Spinal cord (tissue), 10 donors: Measurements from ENCODE around the gene CPN1. TPM values are rescaled to one million over a fixed set of nuclear protein-coding genes. Genes with fewer than 3 reads are reported as not detected.
"Not testable (repeated sequence)": the region's sequence is repeated elsewhere in the genome, so short reads cannot be mapped to it uniquely, and the experiment has no call there.

ENCODE experiments used
- DNase-seq, 6 donors: peaks; one replicate each; pipeline versions ENCODE4 v3.0.0 to v3.0.0-alpha.2; 2013 to 2015; ENCODE audit warnings: low spot score in 6 of 6, low read depth in 4 of 6
- H3K27ac ChIP-seq: one replicate; pipeline ENCODE4 v1.5.1; 2013; ENCODE audit warnings: low read depth, low read length, control low read depth
- H3K27me3 ChIP-seq: one replicate; pipeline ENCODE4 v1.6.1; 2013; ENCODE audit warnings: low read length; ENCODE audit not compliant: control insufficient read depth, insufficient read depth
- H3K36me3 ChIP-seq: one replicate; pipeline ENCODE4 v1.6.1; 2013; ENCODE audit warnings: low read length; ENCODE audit not compliant: control insufficient read depth, insufficient read depth
- H3K4me1 ChIP-seq: one replicate; pipeline ENCODE4 v1.6.1; 2013; ENCODE audit warnings: low read length; ENCODE audit not compliant: control insufficient read depth, insufficient read depth
- H3K4me3 ChIP-seq: one replicate; pipeline ENCODE4 v1.5.1; 2013; ENCODE audit warnings: low read depth, low read length, control low read depth
- H3K9me3 ChIP-seq: one replicate; pipeline ENCODE4 v1.6.1; 2013; ENCODE audit warnings: low read length; ENCODE audit not compliant: control insufficient read depth, insufficient read depth
- WGBS: methylation state at CpG from one replicate; pipeline ENCODE4 v1.1.5; 2013; ENCODE audit warnings: missing lambda C conversion rate; ENCODE audit not compliant: insufficient coverage; 5-methylcytosine and 5-hydroxymethylcytosine counted together
- long read RNA-seq, 4 donors: transcript quantifications; one replicate each; lab custom pipeline, GENCODE V29; 2026
- polyA plus RNA-seq, 2 donors: library from polyadenylated mRNA; unstranded; fragments of 120-200 nt; gene quantifications; one replicate each; pipeline ENCODE4 v1.2.1, GENCODE V29; 2013; ENCODE audit not compliant: insufficient read length in 2 of 2
- total RNA-seq, 2 donors: library from RNA; depleted of rRNA in 1 of 2; stranded (reverse); fragments of 120-200 nt in 1 of 2; fragments of >200 nt in 1 of 2; gene quantifications; one replicate each; pipeline versions ENCODE4 v1.2.3 to v1.2.4, GENCODE V29; 2013 to 2014
- donor health status: healthy.

Gene CPN1
- under 1 TPM; 0.11 to 0.69 TPM for total RNA-seq
- under 1 TPM; 0.24 to 0.25 TPM for polyA plus RNA-seq
- long read RNA-seq, donor 1: 0 reads
- long read RNA-seq, donor 2: 0 reads
- long read RNA-seq, donor 3: 0 reads
- long read RNA-seq, donor 4: 0 reads

- WGBS: 86% methylated on average over 21 of the region's 24 CpGs
- Histone ChIP-seq H3K27ac (no peak within 1 kb of the TSS), H3K4me1 (no peaks in the 10 kb centered on the region), H3K4me3 (no peak within 1 kb of the TSS), H3K36me3 (no peaks in the 10 kb centered on the region), H3K27me3 (no peaks in the 10 kb centered on the region), H3K9me3 (no peaks in the 10 kb centered on the region)
- no peak for DNase-seq
Observed at GRCh38 chr10:100081075-100082001, at the start of gene CPN1. CPN1 (minus strand) TSS chr10:100081869; CDS start chr10:100081625, 244 bp downstream.

- no peaks in the 10 kb centered on the region for H3K9me3 ChIP-seq
- H3K4me3 ChIP-seq: no peak overlapping the region
- DNase-seq: no peak
- no peaks in the 10 kb centered on the region for H3K36me3 ChIP-seq
- 69% methylated on average over 3 of the region's 7 CpGs for WGBS
- H3K4me1 ChIP-seq: peaks cover 2% of the 10 kb centered on the region
- H3K27me3 ChIP-seq: no peaks in the 10 kb centered on the region
- H3K27ac ChIP-seq: no peak overlapping the region
Observed at GRCh38 chr10:100130831-100131230, 49.2 kb upstream of the CPN1 start.

- Histone ChIP-seq H3K4me3 (no peak overlapping the region), H3K9me3 (no peaks in the 10 kb centered on the region), H3K4me1 (peaks cover 2% of the 10 kb centered on the region), H3K27me3 (no peaks in the 10 kb centered on the region), H3K36me3 (no peaks in the 10 kb centered on the region), H3K27ac (no peak overlapping the region)
- WGBS: no CpG with 5 or more reads among the region's 9 CpGs
- DNase-seq: no peak
Observed at GRCh38 chr10:100129424-100129823, 47.8 kb upstream of the CPN1 start.

GRCh38 chr10:100128951-100129350, 47.3 kb upstream of the CPN1 start:
- no peaks in the 10 kb centered on the region for H3K36me3 ChIP-seq
- H3K27me3 ChIP-seq: no peaks in the 10 kb centered on the region
- no peaks in the 10 kb centered on the region for H3K9me3 ChIP-seq
- H3K27ac ChIP-seq: no peak overlapping the region
- no peak overlapping the region for H3K4me3 ChIP-seq
- DNase-seq: no peak
- peaks cover 2% of the 10 kb centered on the region for H3K4me1 ChIP-seq
- 62% methylated on average over 8 of the region's 8 CpGs for WGBS

GRCh38 chr10:100125335-100125734, 43.7 kb upstream of the CPN1 start:
- no CpG with 5 or more reads among the region's 2 CpGs for WGBS
- not testable (repeated sequence) for H3K27ac ChIP-seq, DNase-seq, H3K27me3 ChIP-seq, H3K36me3 ChIP-seq, H3K9me3 ChIP-seq, H3K4me3 ChIP-seq, H3K4me1 ChIP-seq

GRCh38 chr10:100124097-100124496, 42.4 kb upstream of the CPN1 start:
- DNase-seq: no peak
- no CpG with 5 or more reads among the region's 4 CpGs for WGBS
- no peaks in the 10 kb centered on the region for H3K4me1 ChIP-seq
- no peaks in the 10 kb centered on the region for H3K27me3 ChIP-seq
- no peaks in the 10 kb centered on the region for H3K36me3 ChIP-seq
- no peak overlapping the region for H3K4me3 ChIP-seq
- H3K27ac ChIP-seq: no peak overlapping the region
- no peaks in the 10 kb centered on the region for H3K9me3 ChIP-seq

GRCh38 chr10:100122780-100123179, 41.1 kb upstream of the CPN1 start:
- Histone ChIP-seq H3K9me3 (no peaks in the 10 kb centered on the region), H3K27me3 (no peaks in the 10 kb centered on the region), H3K27ac (no peak overlapping the region), H3K4me1 (no peaks in the 10 kb centered on the region), H3K4me3 (no peak overlapping the region), H3K36me3 (no peaks in the 10 kb centered on the region)
- no peak for DNase-seq

GRCh38 chr10:100120550-100120949, 38.9 kb upstream of the CPN1 start:
- no peaks in the 10 kb centered on the region for H3K27me3 ChIP-seq
- no peaks in the 10 kb centered on the region for H3K4me1 ChIP-seq
- WGBS: no CpG with 5 or more reads among the region's 2 CpGs
- no peak for DNase-seq
- no peak overlapping the region for H3K4me3 ChIP-seq
- no peak overlapping the region for H3K27ac ChIP-seq
- no peaks in the 10 kb centered on the region for H3K36me3 ChIP-seq
- H3K9me3 ChIP-seq: no peaks in the 10 kb centered on the region

- Histone ChIP-seq H3K4me3 (no peak overlapping the region), H3K27ac (no peak overlapping the region), H3K9me3 (no peaks in the 10 kb centered on the region), H3K36me3 (no peaks in the 10 kb centered on the region), H3K27me3 (no peaks in the 10 kb centered on the region), H3K4me1 (no peaks in the 10 kb centered on the region)
- WGBS: no CpG with 5 or more reads among the region's 4 CpGs
- no peak for DNase-seq
Observed at GRCh38 chr10:100119726-100120125, 38.1 kb upstream of the CPN1 start.
